ENCODE measurements around the gene PRKRA.

GRCh38 chr2:178383718-178384117 lies 67.3 kb downstream of the PRKRA start:
- no peak for TF ChIP-seq CTCF (IDR thresholded peaks at IDR 0.05)
- no peak for TF ChIP-seq POLR2A (IDR thresholded peaks at IDR 0.05)
- no peak for TF ChIP-seq POLR2AphosphoS5 (IDR thresholded peaks at IDR 0.05; ENCODE audit: insufficient read depth in 1 of 2, low read depth in 1 of 2)
